Middle frontal gyrus (tissue), 1 donor: ENCODE data around the gene TACC2.
"Not testable (repeated sequence)": the region's sequence is repeated elsewhere in the genome, so short reads cannot be mapped to it uniquely, and the experiment has no call there.

ENCODE experiments used
- DNase-seq: peaks from one replicate; pipeline ENCODE4 v3.0.0-alpha.2; 2015; ENCODE audit warnings: low spot score; ENCODE audit errors: extremely low spot score

Gene TACC2

GRCh38 chr10:122188706-122189105, 199.7 kb downstream of the TACC2 start:
- DNase-seq, result no peak

- DNase-seq, result no peak
These were observed 200.2 kb downstream of the TACC2 start for GRCh38 chr10:122189185-122189584.

GRCh38 chr10:122190176-122190943, 201.4 kb downstream of the TACC2 start:
- DNase-seq, result no peak

GRCh38 chr10:122191936-122192541, 203.1 kb downstream of the TACC2 start:
- DNase-seq, result no peak

GRCh38 chr10:122194251-122194650, 205.3 kb downstream of the TACC2 start:
- no peak for DNase-seq

GRCh38 chr10:122196218-122196617, 207.3 kb downstream of the TACC2 start:
- no peak for DNase-seq

GRCh38 chr10:122197611-122198222, 208.8 kb downstream of the TACC2 start:
- no peak for DNase-seq

GRCh38 chr10:122198631-122199030, 209.7 kb downstream of the TACC2 start:
- DNase-seq, result no peak

- no peak for DNase-seq
These were observed 210.1 kb downstream of the TACC2 start for GRCh38 chr10:122199070-122199469.

- no peak for DNase-seq
These were observed 210.7 kb downstream of the TACC2 start for GRCh38 chr10:122199689-122200088.

GRCh38 chr10:122201401-122201800, 212.4 kb downstream of the TACC2 start:
- DNase-seq, result no peak

GRCh38 chr10:122203180-122203579, 214.2 kb downstream of the TACC2 start:
- DNase-seq, result not testable (repeated sequence)

GRCh38 chr10:122204691-122205489, 215.9 kb downstream of the TACC2 start:
- no peak for DNase-seq

- DNase-seq, result no peak
These were observed 217.6 kb downstream of the TACC2 start for GRCh38 chr10:122206471-122207065.

- DNase-seq, result no peak
These were observed 218.2 kb downstream of the TACC2 start for GRCh38 chr10:122207163-122207562.

GRCh38 chr10:122207596-122207995, 218.6 kb downstream of the TACC2 start:
- no peak for DNase-seq

GRCh38 chr10:122208571-122209430, 219.8 kb downstream of the TACC2 start:
- DNase-seq, result no peak

- DNase-seq, result no peak
These were observed 221.7 kb downstream of the TACC2 start for GRCh38 chr10:122210481-122211265.

- DNase-seq, result no peak
These were observed 224.4 kb downstream of the TACC2 start for GRCh38 chr10:122213364-122213763.

GRCh38 chr10:122213766-122214165, 224.8 kb downstream of the TACC2 start:
- no peak for DNase-seq
